NCI-H187 treated with DMSO at 0.1 percent for 48 hours (cell line): ENCODE measurements around the gene TRIM69.
"Not testable (repeated sequence)": the region's sequence is repeated elsewhere in the genome, so short reads cannot be mapped to it uniquely, and the experiment has no call there.

Experiments used
- DNase-seq: peaks from one replicate; lab custom pipeline; 2025; lab: John Stamatoyannopoulos, UW

The TRIM69 gene

DNA sequence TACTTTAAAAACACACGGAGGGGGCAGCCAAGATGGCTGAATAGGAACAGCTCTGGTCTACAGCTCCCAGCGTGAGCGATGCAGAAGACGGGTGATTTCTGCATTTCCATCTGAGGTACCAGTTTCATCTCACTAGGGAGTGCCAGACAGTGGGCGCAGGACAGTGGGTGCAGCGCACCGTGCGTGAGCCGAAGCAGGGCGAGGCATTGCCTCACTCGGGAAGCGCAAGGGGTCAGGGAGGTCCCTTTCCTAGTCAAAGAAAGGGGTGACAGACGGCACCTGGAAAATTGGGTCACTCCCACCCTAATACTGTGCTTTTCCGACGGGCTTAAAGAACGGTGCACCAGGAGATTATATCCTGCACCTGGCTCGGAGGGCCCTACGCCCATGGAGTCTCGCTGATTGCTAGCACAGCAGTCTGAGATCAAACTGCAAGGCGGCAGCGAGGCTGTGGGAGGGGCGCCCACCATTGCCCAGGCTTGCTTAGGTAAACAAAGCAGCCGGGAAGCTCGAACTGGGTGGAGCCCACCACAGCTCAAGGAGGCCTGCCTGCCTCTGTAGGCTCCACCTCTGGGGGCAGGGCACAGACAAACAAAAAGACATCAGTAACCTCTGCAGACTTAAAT is 3.0 kb downstream of the TRIM69 start:
- DNase-seq, result not testable (repeated sequence)

DNA sequence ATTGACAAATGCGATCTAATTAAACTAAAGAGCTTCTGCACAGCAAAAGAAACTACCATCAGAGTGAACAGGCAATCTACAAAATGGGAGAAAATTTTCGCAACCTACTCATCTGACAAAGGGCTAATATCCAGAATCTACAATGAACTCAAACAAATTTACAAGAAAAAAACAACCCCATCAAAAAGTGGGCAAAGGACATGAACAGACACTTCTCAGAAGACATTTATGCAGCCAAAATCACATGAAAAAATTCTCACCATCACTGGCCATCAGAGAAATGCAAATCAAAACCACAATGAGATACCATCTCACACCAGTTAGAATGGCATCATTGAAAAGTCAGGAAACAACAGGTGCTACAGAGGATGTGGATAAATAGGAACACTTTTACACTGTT is 7.1 kb downstream of the TRIM69 start:
- DNase-seq, result not testable (repeated sequence)

DNA sequence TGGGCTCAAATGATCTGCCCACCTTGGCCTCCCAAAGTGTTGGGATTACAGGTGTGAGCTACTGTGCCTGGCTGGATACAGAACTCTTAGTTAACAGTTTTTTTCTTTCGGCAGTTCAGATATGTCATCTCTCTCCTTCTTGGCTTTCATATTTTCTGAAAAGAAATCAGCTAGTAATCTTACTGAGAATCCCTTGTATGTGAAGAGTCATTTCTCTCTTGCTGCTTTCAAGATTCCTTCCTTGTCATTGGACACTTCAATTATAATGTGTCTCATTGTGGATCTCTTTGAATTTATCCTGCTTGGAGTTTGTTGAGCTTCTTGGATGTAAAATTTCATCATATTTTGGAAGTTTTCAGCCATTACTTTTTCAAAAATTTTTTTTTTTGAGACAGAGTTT is 17.0 kb downstream of the TRIM69 start:
- DNase-seq, result no peak

DNA sequence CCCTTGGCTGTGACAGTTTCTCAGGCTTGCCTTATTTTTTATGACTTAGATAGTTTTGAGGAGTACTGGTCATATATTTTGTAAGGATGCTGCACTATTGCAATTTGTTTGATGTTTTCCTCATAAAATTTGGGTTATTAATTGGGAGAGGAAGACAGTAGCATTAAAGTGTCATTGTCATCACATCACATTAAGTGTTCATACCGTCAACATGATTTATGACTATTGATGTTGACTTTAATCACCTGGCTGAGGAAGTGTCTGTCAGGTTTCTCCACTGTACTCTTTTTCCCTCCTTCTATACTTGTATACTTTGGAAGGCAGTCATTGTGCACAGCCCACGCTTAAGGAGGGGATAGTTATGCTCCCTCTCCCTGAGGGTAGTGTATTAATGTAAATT is 26.9 kb downstream of the TRIM69 start:
- no peak for DNase-seq

DNA sequence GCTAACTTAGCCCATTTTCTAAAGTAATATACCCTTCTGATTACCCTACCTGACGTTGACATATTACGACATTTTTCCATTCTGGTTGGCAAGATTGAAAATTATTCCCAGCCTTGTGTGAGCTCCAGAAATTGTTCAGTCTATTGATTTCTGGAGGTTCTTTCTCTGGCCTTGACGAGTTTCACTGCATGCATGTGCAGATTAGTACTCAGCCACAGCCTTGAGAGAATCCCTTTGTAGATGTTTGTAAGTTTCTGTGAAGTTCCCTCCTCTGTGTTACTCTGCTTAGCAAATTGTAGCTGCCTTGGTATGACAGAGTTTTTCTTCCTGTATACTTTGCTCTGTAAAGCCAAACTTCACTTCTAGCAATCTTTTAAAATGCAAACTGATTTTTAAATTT is 27.5 kb downstream of the TRIM69 start:
- DNase-seq, result no peak

DNA sequence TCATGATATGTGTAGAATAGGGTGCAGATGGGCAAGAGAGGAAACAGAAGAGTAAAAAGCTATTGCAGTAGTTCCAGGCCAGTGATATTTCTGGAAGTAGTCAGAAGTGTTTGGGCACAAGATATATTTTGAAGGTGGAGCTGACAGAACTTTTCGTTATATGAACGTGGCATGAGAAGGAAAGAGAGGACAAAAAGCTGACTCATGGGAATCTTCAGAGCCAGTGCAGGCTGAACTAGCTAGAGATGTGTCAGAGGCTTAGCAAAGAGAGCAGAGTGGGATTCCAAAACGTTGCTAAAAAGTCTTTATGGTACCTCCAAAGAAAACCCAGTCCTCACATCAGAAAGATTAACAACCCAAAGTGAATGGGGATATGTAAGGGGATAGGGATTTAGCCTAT is 28.7 kb downstream of the TRIM69 start:
- DNase-seq, result no peak

DNA sequence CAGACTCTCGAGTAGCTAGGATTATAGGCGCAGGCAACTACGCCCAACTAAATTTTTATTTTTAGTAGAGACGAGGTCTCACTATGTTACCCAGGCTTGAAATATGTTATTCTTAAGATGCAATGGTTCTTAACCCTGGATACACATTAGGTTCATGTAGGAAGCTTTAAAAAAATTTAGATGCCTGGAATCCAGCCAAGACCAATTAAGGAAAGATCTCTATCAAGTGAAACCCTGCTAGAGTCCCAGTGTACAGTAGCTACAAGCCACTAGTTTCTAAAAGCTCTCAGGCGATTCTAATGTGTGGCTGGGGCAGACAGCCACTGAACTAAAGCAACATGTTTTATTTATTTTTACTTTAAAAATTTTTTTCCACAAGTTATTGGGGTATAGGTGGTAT is 33.2 kb downstream of the TRIM69 start:
- no peak for DNase-seq

DNA sequence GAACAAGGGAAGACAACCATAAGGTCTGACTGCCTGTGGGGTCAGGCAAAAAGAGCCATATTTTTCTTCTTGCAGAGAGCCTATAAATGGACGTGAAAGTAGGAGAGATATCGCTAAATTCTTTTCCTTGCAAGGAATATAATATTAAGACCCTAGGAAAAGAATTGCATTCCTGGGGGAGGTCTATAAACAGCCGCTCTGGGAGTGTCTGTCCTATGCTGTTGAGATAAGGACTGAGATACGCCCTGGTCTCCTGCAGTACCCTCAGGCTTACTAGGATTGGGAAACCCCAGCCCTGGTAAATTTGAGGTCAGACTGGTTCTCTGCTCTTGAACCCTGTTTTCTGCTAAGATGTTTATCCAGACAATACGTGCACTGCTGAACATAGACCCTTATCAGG is 34.4 kb downstream of the TRIM69 start:
- DNase-seq, result not testable (repeated sequence)

DNA sequence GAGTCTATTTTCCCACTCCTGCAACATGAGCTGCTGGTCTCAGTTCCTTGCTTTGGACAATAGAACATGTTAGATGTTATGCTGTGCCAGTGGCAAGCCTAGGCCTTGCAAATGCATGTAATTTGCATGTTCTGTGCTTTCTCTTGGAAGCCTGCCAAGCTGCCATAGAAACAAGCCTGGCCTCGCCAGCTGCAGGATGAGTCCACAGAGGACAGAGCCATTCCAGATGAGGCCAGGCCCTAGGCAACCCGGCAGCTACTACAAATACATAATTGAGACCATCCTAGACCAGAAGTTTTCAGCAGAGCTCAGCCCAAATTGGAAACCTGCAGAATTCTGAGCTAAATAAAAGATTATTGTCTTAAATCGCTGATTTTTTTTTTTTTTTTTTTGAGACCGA is 39.6 kb downstream of the TRIM69 start:
- peak; percentile 10 for DNase-seq

DNA sequence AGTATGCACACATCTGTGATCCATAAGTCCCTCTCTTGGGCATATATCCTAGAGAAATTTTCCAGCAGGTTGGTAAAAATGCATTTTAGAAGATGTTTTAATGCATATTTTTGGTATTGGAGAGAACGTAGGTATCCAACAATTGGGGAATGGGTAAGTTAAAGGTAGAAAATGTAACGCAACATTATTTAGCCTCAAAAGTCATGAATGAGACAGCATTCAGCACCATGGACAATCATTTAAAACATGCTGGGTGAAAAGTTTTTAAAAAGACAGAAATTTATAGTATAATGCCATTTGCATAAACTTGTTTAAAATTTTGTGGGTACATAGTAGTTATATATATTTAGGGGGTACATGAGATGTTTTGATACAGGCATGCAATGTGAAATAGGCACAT is 43.4 kb downstream of the TRIM69 start:
- DNase-seq, result no peak

DNA sequence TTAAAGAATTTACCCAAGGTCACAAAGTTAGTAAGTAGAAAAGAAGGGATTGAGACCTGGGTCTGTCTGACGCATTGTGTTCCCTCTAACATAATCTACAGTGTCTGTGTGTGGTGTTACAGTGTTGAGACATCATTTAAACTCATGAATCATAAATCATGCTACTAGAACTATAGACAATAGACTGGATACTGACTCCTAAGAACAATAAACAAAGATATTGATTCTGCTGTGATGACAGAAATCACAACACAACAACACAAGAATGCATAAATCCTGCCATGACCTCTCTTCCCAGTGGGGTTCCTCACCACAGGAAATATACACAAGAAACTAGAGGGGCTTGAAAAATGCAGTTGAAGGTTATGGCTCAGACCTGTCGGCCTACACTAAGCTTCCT is 44.3 kb downstream of the TRIM69 start:
- DNase-seq, result no peak

DNA sequence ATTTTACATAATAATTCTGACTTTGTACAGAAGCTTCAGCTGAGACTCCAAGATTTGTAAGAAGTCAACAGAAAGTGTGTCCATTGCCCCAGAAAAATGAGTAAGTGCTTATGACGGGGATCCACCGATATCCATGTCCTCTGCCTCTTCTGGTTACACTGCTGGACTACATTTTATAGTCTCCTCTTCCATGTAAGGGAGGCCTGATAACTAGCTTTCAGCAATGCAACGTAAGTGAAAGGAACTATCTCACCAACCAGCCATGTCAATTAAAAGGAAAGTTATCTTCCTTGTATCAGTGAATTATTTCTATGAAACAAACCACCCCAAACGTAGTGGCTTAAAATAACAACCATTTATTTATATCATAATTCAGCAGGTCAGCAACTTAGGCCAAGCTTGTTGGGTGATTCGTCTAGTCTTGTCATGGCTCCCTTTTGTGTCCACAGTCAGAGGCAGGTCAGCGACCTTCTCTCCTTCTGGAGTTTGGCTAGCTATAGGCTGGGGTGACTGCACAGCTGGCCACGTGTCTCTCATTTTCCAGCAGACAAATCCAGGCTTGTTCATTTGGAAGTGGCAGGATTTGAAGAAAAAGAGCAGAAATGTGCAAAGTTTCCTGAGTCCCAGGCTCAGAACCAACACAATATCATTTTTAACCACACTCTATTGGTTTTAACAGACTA is 44.9 kb downstream of the TRIM69 start:
- DNase-seq, result no peak

DNA sequence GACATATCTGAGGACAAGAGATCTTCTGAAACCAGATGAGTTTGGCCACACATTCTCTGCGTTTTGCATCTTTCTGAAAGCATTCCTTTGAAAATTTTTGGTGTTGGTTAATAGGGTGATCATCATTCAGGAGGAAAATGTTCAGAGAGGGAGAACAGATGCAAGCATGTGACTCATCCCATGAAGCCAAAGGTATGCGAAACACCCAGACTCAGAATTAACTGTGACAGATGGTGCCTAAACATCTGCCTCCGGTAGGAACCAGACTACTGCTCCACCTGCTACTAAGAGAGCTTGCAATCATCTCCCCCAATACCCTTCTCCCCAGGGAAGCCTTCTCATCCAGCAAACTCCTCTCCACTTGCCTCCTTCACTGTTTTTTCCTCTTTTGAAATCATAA is 46.2 kb downstream of the TRIM69 start:
- no peak for DNase-seq

DNA sequence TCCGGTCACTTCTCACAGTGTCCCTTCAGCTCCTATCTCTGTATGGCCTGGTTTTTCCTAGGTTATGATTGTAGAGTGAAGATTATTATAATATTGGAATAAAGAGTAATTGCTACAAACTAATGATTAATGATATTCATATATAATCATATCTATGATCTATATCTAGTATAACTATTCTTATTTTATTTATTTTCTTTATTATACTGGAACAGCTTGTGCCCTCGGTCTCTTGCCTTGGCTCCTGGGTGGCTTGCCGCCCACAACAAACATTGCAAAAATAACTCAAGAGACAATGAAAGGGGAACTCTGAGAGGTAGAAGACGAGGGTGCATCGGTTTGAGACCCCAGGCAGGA is 48.6 kb downstream of the TRIM69 start:
- DNase-seq, result not testable (repeated sequence)

DNA sequence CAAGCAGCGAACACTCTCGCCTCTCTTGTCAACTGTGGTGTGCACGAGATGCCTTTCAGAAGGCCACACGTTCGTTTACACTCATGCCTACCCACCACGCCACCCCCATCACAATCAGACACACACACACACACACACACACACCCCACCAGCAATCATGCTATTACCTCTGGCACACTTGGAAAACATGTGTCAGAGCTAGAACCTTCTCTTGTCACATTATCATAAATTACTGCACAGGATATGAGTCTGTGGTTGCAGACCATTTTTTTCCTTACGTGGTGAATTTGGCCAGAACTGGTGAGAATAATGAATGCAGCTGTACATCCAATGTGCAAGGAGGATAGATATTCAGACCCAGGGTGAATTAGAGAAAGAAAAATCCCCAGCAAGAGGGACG is 52.4 kb downstream of the TRIM69 start:
- DNase-seq, result no peak

DNA sequence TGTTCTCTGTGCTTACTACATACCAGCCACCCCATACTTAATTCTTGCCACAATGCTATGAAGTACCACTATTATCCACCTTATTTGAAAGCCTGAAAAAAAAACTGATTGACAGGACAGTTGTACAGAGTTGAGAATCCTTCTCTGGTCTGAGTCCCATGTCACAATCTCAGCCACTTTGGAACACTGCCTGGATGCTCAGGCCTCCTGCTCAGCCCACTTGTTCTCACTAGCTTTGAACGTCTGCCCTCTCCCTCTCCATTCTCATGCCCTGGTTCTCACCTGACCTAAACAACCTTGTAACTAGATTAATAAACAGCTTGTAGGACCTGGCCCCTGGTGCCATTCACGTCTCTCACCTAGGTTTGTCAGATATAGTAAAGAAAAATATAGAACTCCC is 53.9 kb downstream of the TRIM69 start:
- no peak for DNase-seq

DNA sequence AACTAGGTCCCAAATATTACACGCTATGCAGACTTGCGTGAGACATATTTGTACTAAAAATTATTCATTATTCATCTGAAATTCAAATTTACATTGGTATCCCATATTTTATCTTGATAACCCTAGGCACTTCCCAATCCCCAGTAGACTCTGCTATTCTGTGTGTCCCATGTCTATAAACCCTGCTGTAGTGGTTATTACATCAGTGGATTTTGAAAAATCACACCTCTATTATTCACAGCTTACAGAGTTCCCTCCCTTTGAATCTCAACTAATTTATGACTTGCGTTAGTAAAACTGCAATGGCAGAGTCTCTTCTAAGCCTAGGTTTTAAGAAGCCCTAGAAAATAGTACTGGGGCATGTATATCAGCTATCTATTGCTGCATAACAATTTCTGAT is 54.3 kb downstream of the TRIM69 start:
- no peak for DNase-seq

DNA sequence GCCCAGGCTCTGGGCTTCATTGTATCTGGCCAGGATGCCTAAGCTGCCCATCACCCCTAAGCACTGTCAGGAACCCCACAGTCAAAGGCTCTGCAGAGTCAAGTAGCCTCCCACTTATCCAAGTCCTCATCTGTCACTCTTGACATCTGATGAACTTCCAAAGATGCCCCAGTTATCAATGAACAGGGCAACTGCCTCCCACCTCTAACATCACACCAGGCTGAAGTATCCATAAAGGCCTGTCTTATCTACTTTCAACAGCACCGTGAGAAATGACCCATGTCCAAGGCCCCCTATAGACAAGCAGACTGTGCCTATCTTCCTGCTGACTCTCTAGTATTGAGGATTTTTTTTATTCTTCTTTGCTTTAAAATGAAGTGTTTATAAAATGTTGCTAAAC is 56.4 kb downstream of the TRIM69 start:
- DNase-seq, result no peak

DNA sequence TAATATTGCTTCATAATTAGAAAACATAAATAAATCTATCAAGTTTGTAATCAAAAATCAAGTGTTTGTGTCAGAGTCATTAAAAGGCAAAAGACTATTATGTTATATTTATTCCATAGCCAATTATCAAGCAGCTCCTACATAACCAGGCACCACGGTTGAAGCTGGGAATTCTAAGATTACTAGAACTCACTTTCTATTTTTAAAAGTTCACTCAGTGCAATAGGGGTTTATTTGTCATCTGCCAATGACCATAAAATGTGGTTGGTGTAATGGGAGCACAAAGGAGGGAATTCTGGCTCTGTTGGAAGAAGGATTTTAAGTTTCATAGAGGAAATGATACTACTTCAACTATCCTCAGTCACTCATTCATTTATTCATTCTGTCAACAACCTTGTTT is 57.7 kb downstream of the TRIM69 start:
- DNase-seq, result no peak

DNA sequence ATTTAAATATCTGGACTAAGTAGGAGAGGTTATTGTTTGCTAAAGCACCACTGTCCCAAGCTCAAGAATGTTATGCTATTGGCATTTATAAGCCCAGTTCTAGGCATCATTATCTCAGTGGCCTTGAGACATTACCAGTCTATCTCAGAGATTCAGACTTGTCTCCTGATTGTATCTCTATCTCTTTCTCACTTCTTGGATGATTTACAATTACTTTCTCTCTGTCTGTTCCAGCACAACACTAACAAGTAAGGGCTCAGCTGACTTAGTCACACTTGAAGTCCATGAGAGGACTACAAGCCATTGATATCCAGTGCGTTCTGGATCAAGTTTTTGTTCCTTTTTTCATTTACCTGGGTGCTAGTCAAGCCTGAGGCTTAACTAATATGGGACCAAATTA is 60.2 kb downstream of the TRIM69 start:
- no peak for DNase-seq

DNA sequence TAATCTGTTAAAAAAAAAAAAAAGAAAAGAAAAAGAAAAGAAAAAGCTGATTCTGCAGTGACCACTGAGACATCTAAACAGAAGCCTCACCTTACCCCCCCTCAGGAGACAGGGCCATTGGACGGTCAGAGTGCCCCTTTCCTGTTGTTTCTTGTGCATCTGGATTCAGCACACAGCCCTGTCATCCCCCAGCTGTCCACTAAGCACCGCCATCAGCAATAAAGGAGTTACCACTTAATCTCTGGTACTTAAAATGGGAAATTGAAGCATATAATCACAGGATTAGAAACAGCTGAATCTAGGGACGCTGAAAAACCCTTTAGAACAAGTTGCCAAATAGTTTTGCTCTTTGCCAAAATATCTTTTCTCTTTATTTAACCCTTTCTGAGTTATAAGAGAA is 62.5 kb downstream of the TRIM69 start:
- no peak for DNase-seq

DNA sequence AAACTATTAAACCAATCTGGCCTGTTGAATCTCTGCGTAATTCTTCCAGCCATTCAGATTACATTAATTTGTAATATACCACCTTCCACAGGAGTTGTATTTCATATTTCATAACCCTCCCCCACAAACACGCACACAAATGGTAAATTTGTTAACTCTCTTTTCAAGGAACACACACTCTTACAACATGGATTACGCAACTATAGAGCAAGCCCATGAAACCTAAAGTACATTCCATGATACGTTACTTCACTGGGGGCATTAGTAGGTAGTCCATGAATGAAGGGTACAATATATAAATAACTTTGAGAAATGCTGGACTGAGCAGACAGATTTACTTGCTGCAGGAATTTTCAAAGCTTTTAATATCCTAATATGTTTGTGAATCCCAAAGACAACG is 65.0 kb downstream of the TRIM69 start:
- no peak for DNase-seq

DNA sequence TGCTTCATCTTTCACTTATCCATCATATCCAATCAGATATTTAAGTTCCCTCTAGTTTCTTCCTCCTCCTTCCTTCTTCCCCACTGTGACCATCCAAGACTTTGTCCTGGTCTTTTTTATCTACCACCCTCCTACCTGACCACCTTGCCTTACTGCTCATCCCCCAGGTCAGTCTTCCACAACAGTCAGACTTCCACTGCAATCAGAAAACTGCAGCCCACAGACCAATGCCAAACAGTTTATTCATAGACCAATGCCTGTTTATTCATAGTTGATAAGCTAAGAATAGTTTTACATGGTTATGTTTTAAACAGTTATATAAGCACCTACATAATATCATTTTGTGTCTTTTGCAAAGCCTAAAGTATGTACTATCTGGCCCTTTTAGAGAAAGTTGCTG is 65.5 kb downstream of the TRIM69 start:
- no peak for DNase-seq

DNA sequence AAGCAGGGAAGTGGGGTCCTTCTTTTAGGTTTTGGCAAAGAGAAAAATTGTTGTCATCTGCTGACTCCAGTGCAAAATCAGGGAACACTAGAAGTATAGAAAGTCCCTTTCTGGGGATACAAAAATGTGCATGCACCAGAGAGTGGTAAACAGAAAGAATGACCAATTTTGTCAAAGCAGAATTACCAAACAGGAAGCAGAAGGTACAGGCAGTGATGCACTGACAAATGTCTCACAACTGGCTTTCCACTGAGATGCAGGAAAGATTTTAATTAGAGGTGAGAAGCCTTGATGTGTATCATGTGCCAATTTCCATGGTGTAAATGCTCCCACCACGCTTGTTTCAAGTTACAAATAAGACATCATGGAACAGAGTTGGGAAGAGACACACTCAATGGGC is 66.0 kb downstream of the TRIM69 start:
- no peak for DNase-seq
